ENCODE results near the gene BCAS1. TPM values are rescaled to one million over a fixed set of nuclear protein-coding genes. Genes with fewer than 3 reads are reported as not detected.

Gene BCAS1
- total RNA-seq, 1 experiment from 2014 or later = 0.11 TPM

DNA sequence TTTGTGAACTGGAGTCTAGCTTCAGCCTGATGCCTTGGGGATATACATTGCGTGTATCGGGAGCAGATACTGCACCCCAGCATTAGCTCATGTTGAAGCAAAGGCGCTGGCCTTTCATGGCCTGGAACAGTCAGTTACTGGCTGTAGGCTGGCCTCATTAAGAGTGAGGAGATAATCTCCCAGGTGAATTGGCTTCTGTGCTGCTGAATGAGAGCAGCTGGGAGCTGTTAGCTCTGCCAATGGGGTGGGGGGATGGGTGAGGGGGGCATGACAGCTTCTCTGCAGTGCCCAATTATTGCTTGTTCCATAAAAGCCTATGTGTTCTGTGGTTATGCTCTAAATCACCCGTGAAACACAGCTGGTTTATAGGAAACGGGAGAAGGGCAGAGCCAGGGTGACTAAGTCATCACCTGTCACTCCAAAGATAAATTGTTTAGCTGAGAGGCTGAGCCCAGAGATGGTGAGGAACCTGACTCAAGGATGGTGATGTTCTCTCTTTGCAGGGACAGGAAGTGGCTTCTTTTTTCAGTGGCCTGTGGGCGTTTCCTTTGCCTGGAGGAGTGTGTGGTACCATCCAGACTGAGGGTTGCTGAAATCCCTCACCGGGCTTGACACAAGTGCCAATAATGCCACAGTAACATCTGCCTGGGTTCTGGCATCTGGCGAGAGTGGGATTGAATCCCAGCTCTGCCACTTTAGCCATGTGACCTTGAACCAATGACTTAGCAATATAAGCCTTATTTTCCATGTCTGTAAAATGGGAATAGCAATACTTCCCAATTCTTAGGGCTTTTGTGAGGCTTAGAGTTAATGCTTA, 170.8 kb downstream of the BCAS1 start:
- Histone ChIP-seq H3K4me3 (ENCODE audit: low read length) (no peak overlapping the region), H3K9ac (ENCODE audit: low read length) (no peak overlapping the region), H2AFZ (ENCODE audit: low read length) (no peak overlapping the region), H4K20me1 (ENCODE audit: insufficient read depth, low read depth, low read length) (no peaks in the 10 kb centered on the region), H3K9me2 (replicated peaks; ENCODE audit: insufficient read depth, low read length) (no peaks in the 10 kb centered on the region), H3K79me2 (ENCODE audit: low read length) (no peaks in the 10 kb centered on the region), H3K4me2 (ENCODE audit: low read depth, low read length, poor library complexity, severe bottlenecking) (no peak overlapping the region), H3K4me1 (ENCODE audit: low read length) (peaks cover 4% of the 10 kb centered on the region; the same call in 1 of the 2 replicates), H3K27me3 (ENCODE audit: low read length) (no peaks in the 10 kb centered on the region), H3K27ac (ENCODE audit: low read length) (no peak overlapping the region), H3K36me3 (ENCODE audit: insufficient read depth, low read length) (no peaks in the 10 kb centered on the region), H3K9me3 (ENCODE audit: low read length) (0 out of 2 replicates have a peak, but pooled peaks cover 3% of the 10 kb centered on the region)
- DNase-seq = peak; percentile 62

DNA sequence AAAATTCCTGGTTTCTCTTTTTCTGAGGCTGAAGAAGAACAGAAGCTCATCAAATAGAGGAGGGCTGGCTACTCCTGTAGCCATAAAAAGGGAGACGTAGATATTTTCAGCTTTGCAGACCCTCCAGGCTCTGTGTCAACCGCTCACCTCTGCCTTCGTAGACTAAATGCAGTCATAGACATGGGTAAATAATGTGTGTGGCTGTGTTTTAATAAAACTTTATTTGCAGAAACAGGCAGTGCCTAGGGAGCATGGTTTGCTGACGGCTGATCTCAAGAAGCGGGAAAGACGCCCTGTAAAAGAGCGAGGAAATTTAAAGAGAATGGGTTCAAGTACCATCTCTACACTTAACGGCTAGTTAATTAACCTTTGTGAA, 171.8 kb downstream of the BCAS1 start:
- DNase-seq = no peak

GRCh38 chr20:53897884-53898555, 172.4 kb downstream of the BCAS1 start:
- DNase-seq = no peak
- Histone ChIP-seq H2AFZ (ENCODE audit: low read length) (no peak overlapping the region), H3K79me2 (ENCODE audit: low read length) (no peaks in the 10 kb centered on the region), H3K9ac (ENCODE audit: low read length) (no peak overlapping the region), H3K4me1 (ENCODE audit: low read length) (peaks cover 16% of the 10 kb centered on the region), H4K20me1 (ENCODE audit: insufficient read depth, low read depth, low read length) (no peaks in the 10 kb centered on the region), H3K27me3 (ENCODE audit: low read length) (no peaks in the 10 kb centered on the region), H3K36me3 (ENCODE audit: insufficient read depth, low read length) (no peaks in the 10 kb centered on the region), H3K4me2 (ENCODE audit: low read depth, low read length, poor library complexity, severe bottlenecking) (no peak overlapping the region), H3K27ac (ENCODE audit: low read length) (no peak overlapping the region), H3K4me3 (ENCODE audit: low read length) (no peak overlapping the region), H3K9me2 (replicated peaks; ENCODE audit: insufficient read depth, low read length) (no peaks in the 10 kb centered on the region), H3K9me3 (ENCODE audit: low read length) (0 out of 2 replicates have a peak, but pooled peaks cover 3% of the 10 kb centered on the region)

More for the DNA sequence above, 171.8 kb downstream of the BCAS1 start:
- no peak overlapping the region for H3K9ac ChIP-seq (ENCODE audit: low read length)
- H3K4me3 ChIP-seq (ENCODE audit: low read length) = no peak overlapping the region
- no peaks in the 10 kb centered on the region for H4K20me1 ChIP-seq (ENCODE audit: insufficient read depth, low read depth, low read length)
- no peaks in the 10 kb centered on the region for H3K79me2 ChIP-seq (ENCODE audit: low read length)
- no peaks in the 10 kb centered on the region for H3K36me3 ChIP-seq (ENCODE audit: insufficient read depth, low read length)
- peaks cover 11% of the 10 kb centered on the region for H3K4me1 ChIP-seq (ENCODE audit: low read length)
- H3K4me2 ChIP-seq (ENCODE audit: low read depth, low read length, poor library complexity, severe bottlenecking) = no peak overlapping the region
- H3K27ac ChIP-seq (ENCODE audit: low read length) = no peak overlapping the region
- 0 out of 2 replicates have a peak, but pooled peaks cover 3% of the 10 kb centered on the region for H3K9me3 ChIP-seq (ENCODE audit: low read length)
- no peaks in the 10 kb centered on the region for H3K9me2 ChIP-seq (replicated peaks; ENCODE audit: insufficient read depth, low read length)
- H3K27me3 ChIP-seq (ENCODE audit: low read length) = no peaks in the 10 kb centered on the region
- H2AFZ ChIP-seq (ENCODE audit: low read length) = no peak overlapping the region

DNA sequence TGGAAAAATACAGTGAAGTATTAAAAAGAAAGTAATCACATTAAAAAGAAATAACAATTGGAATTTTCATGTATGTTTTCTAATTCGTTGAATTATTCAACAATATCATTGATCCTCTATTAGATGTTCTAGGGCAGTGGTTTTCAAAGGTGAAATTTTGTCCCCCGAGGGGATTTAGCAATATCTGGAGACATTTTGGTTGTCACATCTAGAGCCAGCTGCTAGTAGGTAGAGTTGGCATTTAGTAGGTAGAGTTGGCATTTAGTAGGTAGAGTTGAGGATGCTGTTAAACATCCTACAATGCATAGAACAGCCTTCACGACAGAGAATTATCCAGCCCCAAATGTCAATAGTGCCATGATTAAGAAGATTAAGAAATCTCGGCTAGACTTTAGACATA, 173.7 kb downstream of the BCAS1 start:
- H3K4me3 ChIP-seq (ENCODE audit: low read length) = no peak overlapping the region
- no peak overlapping the region for H2AFZ ChIP-seq (ENCODE audit: low read length)
- no peaks in the 10 kb centered on the region for H3K79me2 ChIP-seq (ENCODE audit: low read length)
- H4K20me1 ChIP-seq (ENCODE audit: insufficient read depth, low read depth, low read length) = no peaks in the 10 kb centered on the region
- H3K9ac ChIP-seq (ENCODE audit: low read length) = no peak overlapping the region
- H3K4me2 ChIP-seq (ENCODE audit: low read depth, low read length, poor library complexity, severe bottlenecking) = no peak overlapping the region
- no peaks in the 10 kb centered on the region for H3K27me3 ChIP-seq (ENCODE audit: low read length)
- H3K4me1 ChIP-seq (ENCODE audit: low read length) = peaks cover 19% of the 10 kb centered on the region
- H3K9me2 ChIP-seq (replicated peaks; ENCODE audit: insufficient read depth, low read length) = no peaks in the 10 kb centered on the region
- no peak for DNase-seq
- no peaks in the 10 kb centered on the region for H3K36me3 ChIP-seq (ENCODE audit: insufficient read depth, low read length)
- H3K9me3 ChIP-seq (ENCODE audit: low read length) = 0 out of 2 replicates have a peak, but pooled peaks cover 3% of the 10 kb centered on the region
- no peak overlapping the region for H3K27ac ChIP-seq (ENCODE audit: low read length)

DNA sequence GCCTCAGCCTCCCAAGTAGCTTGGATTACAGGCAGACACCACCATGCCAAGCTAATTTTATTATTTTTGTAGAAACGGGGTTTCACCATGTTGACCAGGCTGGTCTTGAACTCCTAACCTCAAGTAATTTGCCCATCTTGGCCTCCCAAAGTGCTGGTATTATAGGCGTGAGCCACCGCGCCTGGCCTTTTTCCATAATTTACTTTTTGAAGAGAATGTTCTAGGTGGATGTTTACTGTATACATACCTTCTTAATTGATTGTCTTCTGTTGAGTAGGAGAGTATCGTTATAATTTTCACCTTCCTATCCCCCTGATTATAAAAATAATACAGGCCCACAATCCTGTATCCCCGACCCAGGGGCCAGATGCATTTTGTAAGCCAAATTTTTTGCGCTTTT, 174.4 kb downstream of the BCAS1 start:
- Histone ChIP-seq H3K27me3 (ENCODE audit: low read length) (no peaks in the 10 kb centered on the region), H3K4me2 (ENCODE audit: low read depth, low read length, poor library complexity, severe bottlenecking) (no peak overlapping the region), H3K27ac (ENCODE audit: low read length) (no peak overlapping the region), H3K9me2 (replicated peaks; ENCODE audit: insufficient read depth, low read length) (no peaks in the 10 kb centered on the region), H3K9me3 (ENCODE audit: low read length) (0 out of 2 replicates have a peak, but pooled peaks cover 3% of the 10 kb centered on the region), H3K9ac (ENCODE audit: low read length) (no peak overlapping the region), H4K20me1 (ENCODE audit: insufficient read depth, low read depth, low read length) (no peaks in the 10 kb centered on the region), H3K4me3 (ENCODE audit: low read length) (no peak overlapping the region), H3K79me2 (ENCODE audit: low read length) (no peaks in the 10 kb centered on the region), H3K4me1 (ENCODE audit: low read length) (peaks cover 19% of the 10 kb centered on the region), H3K36me3 (ENCODE audit: insufficient read depth, low read length) (no peaks in the 10 kb centered on the region), H2AFZ (ENCODE audit: low read length) (no peak overlapping the region)
- no peak for DNase-seq

- H4K20me1 ChIP-seq (ENCODE audit: insufficient read depth, low read depth, low read length) = no peaks in the 10 kb centered on the region
- no peak for DNase-seq
- no peak overlapping the region for H3K9ac ChIP-seq (ENCODE audit: low read length)
- H3K9me2 ChIP-seq (replicated peaks; ENCODE audit: insufficient read depth, low read length) = no peaks in the 10 kb centered on the region
- H2AFZ ChIP-seq (ENCODE audit: low read length) = no peak overlapping the region
- no peak overlapping the region for H3K27ac ChIP-seq (ENCODE audit: low read length)
- H3K27me3 ChIP-seq (ENCODE audit: low read length) = no peaks in the 10 kb centered on the region
- 0 out of 2 replicates have a peak, but pooled peaks cover 3% of the 10 kb centered on the region for H3K9me3 ChIP-seq (ENCODE audit: low read length)
- no peak overlapping the region for H3K4me3 ChIP-seq (ENCODE audit: low read length)
- no peaks in the 10 kb centered on the region for H3K79me2 ChIP-seq (ENCODE audit: low read length)
- H3K36me3 ChIP-seq (ENCODE audit: insufficient read depth, low read length) = no peaks in the 10 kb centered on the region
- H3K4me1 ChIP-seq (ENCODE audit: low read length) = peaks cover 19% of the 10 kb centered on the region
- no peak overlapping the region for H3K4me2 ChIP-seq (ENCODE audit: low read depth, low read length, poor library complexity, severe bottlenecking)
These were observed 175.0 kb downstream of the BCAS1 start for GRCh38 chr20:53895385-53895755.

GRCh38 chr20:53894707-53895384, 175.5 kb downstream of the BCAS1 start:
- Histone ChIP-seq H3K27me3 (ENCODE audit: low read length) (no peaks in the 10 kb centered on the region), H3K36me3 (ENCODE audit: insufficient read depth, low read length) (no peaks in the 10 kb centered on the region), H2AFZ (ENCODE audit: low read length) (no peak overlapping the region), H3K9me2 (replicated peaks; ENCODE audit: insufficient read depth, low read length) (no peaks in the 10 kb centered on the region), H3K4me2 (ENCODE audit: low read depth, low read length, poor library complexity, severe bottlenecking) (no peak overlapping the region), H3K9ac (ENCODE audit: low read length) (no peak overlapping the region), H3K27ac (ENCODE audit: low read length) (no peak overlapping the region), H3K4me1 (ENCODE audit: low read length) (peaks cover 19% of the 10 kb centered on the region), H3K9me3 (ENCODE audit: low read length) (0 out of 2 replicates have a peak, but pooled peaks cover 3% of the 10 kb centered on the region), H3K4me3 (ENCODE audit: low read length) (no peak overlapping the region), H4K20me1 (ENCODE audit: insufficient read depth, low read depth, low read length) (no peaks in the 10 kb centered on the region), H3K79me2 (ENCODE audit: low read length) (no peaks in the 10 kb centered on the region)
- no peak for DNase-seq

Data from Karpas-422 (cell line).